GM19463 (cell line): ENCODE results near the gene CFAP45.

Source experiments
- ATAC-seq: cut with Tn5 transposase; IDR thresholded peaks from one replicate; pipeline ENCODE4 v1.9.1; 2021; ENCODE audit warnings: mild to moderate bottlenecking, moderate library complexity; ENCODE audit not compliant: unreplicated experiment

The CFAP45 gene

DNA sequence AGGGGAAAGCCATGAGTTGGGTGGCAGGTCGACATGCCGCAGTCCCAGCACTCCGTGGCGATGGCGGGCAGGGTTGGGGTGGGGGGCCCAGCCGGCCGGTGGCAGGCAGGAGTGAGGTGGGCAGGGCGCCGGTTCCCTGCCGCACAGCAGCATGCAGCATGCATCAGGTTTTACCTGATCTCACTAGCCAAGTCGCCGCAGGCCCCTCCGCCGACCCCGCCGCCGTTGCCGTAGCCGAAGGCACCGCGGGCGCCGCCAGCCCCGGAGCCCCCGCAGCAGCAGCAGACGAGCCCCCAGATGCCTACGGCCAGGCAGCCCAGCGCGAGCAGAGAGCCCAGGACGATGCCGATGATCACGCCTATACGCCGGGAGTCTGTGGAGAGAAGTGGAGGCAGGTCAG lies 44.3 kb downstream of the CFAP45 start:
- ATAC-seq, result no peak

DNA sequence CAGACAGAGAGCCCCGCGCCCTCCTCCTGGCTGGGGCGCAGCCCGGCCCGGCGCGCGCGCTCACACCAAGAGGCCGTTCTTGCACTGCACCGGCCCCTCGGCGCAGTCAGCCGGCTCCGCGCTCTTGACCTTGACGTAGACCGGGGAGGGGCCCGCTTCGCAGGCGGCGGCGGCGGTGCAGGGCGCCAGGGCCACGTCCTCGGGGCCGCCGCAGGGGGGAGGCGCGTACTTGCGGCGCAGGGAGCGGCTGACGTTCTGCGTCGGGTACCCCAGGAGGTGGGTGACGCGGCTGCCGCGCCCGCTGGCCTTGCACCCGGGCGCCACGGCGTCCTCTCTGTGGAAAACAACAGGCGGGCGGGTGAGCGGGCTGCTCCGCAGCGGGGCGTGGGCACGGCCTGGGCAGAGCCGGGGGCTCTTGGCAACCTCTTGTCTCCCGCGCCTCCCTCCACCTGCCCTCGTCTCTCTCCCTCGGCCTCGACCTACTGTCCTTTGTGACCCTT lies 45.2 kb downstream of the CFAP45 start:
- peak; percentile 92 for ATAC-seq

DNA sequence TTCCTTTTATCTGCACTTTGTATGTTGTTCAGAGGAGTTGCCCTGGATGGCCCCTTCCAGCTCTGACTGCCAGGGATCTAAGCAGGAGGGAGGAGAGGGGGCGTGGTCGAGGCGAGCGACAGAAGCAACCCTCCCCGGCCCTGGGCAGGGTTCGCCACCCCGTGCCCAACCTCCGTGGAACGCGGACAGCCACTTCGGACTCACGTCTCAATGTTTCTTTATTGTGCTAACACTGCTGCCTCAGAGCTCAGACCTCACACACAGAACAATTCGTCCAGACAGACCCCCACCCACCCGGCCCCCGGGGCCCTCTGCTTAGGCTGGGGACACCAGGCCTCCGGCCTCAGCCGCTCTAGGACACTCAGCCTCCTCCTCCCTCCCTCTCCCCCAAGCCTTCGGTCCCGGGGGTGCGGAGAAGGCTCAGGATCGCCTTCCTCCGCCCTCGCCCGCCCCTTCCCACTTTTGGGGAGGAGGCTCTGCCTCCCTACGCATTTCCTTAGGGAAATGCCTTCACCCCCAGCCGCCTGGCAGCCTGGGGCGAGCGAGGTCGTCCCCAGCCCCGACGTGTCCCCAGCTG lies 45.8 kb downstream of the CFAP45 start:
- ATAC-seq, result no peak

DNA sequence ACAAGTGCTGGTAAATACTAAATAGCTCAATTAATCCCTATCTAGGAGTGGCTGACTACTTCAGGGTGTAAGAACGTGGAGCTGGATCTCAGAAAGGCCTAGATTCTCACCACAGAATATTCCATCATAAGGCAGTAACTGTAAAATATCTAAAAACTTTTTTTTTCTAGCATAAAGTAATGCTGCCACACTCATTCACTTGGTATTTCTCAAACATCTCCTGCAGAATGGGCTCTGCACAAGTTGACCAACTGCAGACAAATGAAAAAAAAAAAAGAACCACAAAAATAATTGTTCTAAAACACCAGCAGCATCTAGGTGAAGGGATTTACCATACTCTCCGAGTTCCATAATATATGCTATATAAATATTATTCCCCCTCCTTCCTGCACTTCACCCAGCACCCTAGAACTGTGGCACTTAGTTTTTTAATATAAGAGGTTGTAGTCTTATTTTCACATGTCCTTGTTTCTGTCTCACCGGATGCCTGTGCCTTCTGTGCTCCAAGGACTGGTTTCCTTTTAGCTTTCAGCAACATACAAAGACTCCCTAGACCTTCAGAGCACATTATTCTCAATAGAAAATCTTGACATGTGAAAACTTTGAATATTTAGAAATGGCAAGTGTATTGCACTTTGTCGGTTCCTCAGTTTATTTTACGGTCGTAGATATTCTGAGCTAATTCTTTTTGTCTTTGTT lies 46.4 kb downstream of the CFAP45 start:
- ATAC-seq, result no peak

DNA sequence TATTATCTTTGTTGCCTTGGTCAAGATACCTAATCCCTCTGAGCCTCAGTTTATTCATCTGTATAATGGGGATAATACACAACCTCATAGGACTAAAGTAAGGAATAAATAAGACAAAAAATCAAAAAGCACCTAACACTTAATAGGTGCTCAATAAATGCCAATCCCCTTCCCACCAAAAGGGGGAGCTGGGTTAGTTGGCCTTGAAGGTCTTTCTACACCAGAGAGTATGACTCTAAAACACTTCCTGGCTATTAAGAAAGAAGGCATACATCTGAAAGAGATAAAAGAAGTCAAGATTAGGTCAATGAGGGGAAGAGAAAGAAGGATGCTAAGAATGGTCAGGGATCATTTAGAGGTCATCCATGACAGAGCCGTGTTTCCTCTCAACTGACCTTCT lies 48.6 kb downstream of the CFAP45 start:
- ATAC-seq, result no peak

DNA sequence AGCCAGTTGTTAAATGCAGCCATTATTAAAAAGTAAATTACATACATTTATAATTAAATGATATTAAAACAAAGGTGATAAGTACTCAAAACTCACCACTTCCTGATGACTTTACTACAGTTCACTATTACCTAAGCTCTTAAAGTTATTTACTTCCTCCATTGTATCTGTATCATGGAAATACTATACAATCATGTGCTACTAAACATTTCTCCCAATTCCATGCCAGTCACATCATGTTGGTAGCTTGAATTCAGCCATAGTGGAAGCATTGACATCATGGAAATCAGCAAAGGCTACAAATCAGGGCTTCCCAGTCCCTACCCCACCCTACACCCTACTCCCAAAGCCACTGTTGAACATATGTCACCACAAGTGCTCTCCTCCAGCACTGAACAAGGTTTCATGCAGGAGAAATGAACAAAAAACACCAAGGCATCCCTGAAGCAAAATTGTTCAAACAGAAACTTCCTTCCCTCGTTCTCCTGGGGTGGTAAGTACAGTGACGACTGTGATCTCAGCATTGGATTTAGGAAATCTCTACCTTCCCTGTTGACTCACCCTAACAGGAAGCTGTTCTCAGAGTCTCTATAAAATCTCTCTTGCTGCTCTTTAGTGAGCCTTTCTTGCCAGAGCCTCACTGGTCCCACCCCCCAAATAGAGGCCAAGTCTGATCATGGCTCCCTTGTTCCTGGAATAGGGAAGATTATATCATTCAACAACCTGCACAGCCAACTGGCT lies 50.2 kb downstream of the CFAP45 start:
- no peak for ATAC-seq

DNA sequence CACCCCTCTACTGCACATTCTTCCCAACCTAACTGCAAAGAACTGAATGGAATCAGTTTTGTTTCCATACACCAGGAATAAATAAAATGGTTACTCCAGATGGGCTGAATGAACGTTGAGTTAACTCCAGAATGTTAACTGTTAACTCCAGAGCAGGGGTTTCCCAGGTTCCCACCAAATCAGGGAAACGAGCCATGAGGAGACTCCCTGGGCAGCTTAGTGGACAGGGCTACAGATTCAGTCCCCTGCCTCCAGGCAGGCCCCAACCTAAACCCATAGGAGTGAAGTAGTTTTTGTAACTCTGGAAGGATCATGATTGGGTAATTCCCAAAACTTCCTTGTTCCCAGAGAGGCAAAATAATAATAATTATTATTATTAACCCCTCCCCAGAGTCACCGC lies 51.6 kb downstream of the CFAP45 start:
- ATAC-seq, result no peak

DNA sequence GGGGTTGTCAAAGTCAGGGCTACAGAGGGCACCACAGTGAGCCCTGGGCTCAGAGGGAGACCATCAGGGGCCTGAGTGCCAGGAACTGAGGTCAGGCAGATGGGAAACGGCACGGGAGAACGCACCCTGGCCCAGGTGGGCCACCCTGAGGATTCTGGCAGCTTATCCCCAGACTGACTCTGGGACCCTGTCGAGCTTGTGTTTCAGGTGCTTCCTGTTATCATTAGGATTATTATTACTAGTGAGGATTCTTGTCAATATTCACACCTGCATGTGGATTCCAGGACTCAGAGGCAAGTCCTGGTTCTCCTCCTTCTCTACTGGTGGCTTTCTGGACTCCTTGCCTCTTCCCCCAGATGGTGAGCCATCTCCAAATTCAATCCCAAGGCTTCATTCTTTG lies 52.7 kb downstream of the CFAP45 start:
- no peak for ATAC-seq

DNA sequence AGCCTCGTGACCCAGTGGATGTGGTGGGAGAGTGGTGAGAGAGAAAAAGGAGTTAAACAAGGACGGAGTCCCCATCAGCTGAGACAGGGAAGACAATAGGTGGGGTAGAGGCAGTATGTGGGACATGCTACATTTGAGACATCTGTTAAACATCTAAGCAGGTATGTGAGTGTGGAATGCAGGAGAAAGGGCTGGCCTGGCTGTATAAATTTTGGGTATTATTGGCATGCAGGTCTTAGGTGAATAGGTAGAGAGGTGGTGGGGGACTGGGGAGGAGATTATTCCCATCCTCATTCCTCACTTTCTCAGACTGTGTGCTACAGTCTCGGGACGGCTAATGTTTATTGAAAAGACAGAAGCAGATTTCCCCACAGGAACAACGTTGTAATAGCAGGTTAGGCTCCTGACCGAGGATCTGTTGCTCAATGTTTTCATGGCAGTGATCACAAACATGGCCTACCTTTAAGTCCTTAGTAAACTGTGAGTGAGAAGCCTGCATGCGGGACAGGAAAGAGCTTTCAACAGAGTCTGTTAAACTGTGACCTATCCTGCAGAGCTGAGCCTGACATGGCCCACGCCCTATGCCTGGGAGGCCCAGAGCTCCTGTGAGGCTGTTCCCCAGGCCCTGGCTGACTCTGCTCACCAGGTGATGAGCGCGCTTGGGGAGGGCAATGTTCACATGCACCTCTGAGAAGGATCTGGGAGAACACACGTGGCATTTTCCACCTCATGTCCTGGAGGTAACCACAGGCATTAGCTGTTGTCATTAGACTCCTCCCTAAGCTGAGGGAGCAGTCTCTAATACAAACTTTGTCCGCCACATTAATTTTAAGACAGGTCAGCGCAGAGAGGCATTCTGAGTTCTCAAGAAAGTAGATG lies 54.0 kb downstream of the CFAP45 start:
- ATAC-seq, result no peak

DNA sequence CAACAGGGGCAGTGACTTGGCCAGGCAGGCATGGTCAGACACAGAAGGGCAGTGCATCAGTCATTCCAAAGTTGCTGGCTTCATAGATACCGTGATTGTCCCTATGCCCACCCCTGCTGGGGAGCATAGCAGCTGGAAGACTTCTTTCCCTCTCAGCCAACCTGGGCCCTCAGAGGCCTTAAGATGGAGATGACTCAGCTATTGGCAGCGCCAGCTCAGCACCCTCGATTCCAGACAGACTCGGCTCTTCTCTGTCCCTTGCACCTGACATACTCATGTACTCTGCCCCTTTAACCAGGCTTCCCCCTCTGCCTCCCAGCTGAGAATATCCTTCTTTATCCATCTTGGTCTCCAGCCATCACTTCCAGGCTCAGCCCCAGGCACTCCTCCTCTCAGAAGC lies 56.5 kb downstream of the CFAP45 start:
- no peak for ATAC-seq

DNA sequence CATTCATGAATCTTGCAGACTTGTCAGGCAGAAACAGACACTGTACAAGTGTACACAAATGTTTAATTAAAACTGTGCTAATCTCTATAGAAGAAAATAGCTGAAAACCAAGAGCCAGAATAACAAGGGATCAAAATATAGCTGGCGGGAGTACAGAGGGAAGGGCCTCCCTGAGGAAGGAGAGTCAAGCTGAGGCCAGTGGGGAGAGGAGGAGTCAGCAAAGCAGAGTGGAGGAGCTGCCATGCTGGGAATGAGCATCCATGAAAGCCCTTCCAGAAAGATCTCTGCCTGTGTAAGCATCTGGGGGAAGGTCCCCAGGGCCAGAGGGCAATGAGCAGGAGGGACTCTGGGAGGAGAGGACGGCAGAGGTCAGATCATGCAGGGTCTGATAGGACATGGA lies 58.2 kb downstream of the CFAP45 start:
- no peak for ATAC-seq

DNA sequence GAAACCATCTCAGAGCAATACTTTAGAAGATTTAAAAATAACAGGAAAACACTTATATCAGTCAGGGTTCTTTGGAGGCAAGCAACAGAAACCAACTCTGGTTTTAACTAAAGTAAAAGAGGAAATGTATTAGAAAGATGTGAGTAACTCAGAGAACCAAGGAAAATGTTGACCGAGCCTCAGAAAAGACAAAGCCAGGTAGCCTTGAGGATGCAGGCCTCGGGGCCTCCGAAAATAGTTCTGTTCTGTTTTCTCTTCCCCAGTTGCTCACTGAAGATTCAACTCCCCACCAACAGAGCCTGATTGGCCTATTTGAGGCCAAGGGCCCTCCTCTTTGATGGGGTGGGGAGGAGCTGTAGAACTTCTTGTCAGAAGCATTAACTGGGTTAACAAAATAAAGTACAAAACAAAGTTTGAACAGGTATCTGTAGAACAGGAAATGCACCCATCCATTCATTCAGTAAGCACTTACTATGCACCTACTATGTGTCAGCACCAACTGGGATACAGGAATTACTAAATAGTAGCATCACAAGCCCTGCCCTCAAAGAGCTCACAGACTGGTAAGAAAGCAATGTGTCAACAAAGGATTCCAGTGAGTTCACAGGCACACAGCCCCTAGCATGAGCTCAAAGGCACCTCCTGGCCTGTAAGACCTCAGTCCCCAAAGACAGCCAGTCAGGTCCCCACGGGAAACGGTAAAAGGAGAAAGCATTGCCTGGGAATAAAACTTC lies 60.7 kb downstream of the CFAP45 start:
- ATAC-seq, result peak; percentile 59

DNA sequence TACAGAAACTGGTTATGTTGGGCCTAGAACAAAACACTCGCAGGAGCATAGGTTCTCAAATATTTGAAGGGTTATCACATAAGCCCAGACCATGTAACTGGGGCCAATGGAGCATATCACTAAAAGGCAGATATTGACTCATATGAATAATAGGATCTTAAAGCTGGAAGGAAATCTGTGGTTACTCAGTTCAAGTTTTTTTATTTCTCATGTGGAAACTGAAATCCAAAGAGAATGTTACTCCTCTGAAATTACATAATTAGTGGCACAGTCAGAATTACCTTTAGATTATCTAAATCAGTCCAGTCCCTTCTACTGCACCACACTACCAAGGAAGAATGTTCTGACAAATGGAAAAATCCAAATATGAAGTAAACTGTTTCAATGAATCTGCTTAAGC lies 61.2 kb downstream of the CFAP45 start:
- ATAC-seq, result peak; percentile 72

DNA sequence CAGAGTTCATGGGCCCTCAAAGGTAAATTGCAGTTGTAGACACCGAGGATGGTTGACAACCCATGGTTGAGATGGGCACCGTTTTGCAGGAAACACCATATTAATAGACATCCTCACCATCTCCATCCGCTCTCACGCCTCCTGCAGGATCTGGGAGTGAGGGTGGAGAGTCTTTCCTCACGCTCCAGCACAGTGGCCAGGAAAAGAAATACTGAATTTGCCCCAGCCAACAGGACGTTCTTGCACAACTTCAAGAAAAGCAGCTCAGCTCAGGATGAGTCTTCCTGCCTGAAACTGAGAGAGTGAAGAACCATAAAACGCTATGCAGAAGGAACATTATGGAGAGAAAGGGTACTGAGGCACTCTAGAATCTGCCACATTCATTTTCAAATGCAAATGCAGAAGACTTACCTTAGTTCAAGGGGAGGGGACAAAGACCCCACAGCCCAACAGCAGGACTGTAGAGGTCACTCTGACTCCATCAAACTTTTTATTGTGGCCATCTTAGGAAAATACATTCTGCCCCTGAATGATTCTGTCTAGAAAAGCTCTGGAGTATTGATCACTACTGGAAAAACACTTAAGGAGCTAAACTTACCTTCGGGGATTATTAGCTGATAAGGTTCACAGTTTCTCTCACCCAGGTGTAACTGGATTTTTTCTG lies 64.0 kb downstream of the CFAP45 start:
- no peak for ATAC-seq

DNA sequence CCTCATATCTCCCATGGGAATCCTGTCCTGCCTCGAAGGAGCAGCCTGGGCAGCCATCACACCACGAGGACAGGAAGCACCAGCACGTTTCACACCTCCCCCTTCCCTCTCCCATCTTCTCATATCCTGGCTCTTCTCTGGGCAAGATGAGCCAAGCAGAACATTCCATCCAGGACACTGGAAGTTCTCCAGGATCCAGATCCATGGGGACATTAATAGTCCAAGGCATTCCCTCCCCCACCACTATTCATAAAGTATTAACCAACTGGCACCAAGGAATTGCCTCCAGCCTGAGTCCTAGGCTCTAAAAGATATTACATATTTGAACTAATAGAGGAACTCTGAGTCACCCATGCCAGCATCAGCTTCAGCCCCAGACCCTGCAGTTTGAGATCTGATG lies 64.6 kb downstream of the CFAP45 start:
- ATAC-seq, result no peak

DNA sequence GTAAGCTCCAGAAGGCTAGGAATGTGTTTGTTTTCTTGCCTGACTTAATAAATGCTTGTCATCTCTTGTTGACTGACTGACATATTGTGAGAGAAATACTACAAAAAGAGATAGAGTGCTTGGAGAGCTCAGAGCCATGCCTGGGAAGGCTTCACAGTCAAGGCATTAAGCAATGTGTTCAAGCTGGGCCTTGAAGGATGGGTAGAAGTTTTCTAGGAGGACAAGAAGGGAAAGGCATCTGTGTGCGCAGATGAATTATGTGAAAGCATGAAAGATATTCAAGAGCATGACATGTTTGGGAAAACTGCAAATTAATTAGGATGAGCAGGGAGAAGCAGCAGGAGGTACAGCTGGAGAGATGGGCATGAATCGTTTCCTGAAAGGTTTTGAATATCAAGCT lies 67.7 kb downstream of the CFAP45 start:
- ATAC-seq, result no peak

DNA sequence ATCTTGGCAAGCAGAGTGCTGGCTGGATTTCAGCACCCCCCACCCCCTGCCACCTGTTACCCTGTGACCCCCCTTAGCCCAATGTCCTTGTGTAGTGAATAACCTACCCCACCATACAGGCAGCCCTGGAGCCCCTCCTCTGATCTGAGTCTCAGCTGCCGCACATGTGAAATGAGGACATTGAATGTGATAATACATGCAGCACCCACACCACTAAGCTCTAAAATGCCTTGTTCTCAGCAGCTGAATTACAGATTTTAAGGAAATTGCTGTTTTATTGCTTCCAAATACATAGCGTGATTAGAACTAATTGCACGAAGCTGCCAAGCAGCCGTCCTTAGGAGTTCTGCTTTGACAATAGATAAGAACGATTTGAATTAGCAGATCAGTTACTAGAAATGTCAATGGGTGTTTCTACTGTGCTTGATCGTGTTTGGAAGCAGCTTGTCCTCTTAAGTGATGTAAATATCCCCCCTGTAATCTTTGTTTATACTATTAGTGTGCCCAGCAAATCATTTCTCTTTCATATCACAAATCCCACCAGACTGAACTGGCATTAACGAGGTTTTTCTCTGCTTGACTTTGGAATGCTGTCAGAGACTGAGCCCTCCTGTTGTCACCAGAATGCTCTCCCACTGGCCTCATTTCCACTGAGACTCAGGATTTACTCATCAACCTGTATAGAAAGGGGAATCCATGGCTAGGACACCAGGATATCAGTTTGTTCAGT lies 68.4 kb downstream of the CFAP45 start:
- no peak for ATAC-seq

DNA sequence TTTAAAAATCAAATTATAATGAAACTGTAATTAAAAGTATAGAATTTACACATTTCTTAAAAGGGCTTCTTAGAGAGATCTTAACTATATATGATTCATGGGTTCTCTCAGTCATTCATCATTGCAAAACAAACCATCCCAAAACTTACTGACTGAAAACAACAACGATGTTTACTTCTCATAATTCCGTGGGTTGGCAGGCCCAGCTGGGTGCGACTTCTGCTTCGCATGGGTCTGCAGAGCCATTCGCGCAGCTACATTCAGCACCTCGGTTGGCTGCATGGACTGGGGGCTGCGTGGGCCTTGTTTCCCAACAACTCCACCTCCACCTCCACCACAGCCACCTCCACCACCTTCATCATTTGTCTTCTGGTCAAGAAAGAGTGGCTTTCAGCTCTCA lies 69.2 kb downstream of the CFAP45 start:
- no peak for ATAC-seq

DNA sequence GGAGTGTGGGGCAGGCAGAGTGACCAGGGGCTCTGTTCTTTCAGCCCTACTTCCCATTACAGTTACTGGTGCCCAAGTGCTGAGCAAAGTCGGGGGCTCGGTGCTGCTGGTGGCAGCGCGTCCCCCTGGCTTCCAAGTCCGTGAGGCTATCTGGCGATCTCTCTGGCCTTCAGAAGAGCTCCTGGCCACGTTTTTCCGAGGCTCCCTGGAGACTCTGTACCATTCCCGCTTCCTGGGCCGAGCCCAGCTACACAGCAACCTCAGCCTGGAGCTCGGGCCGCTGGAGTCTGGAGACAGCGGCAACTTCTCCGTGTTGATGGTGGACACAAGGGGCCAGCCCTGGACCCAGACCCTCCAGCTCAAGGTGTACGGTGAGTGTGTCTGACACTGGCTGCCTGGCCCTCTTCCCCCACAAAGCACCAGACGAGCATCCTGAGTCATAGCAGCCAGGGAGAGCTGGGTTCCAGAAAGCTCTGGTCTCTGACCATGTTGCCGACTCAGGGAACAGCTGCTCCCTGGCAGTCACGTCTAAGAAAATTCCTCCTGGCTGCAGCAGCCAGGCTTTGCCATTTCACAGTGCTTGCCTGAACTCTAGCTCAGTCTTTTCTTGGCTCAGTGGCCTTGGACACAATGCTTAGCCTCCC lies 70.0 kb downstream of the CFAP45 start:
- no peak for ATAC-seq
